HepG2 (cell line): ENCODE results near the gene SPON2. TPM values are rescaled to one million over a fixed set of nuclear protein-coding genes. Genes with fewer than 3 reads are reported as not detected.

ENCODE experiments used
- ATAC-seq: fragments of 200-7000 bp; cut with Tn5 transposase; 3 replicates; pipeline ENCODE4 v1.9.1; 2020; ENCODE audit warnings: mild to moderate bottlenecking, moderate library complexity
- BruUV-seq: library from RNA; stranded (reverse); fragments of 400-500 nt; replicated peaks from 2 replicates; lab custom pipeline; 2021; lab: Mats Ljungman, UMichigan
- CTCF ChIA-PET: fragments of 300-600 bp; formaldehyde crosslinking; extraction: SDS; loops from one replicate; lab custom pipeline; 2021; ENCODE audit warnings: low total read pairs, inconsistent platforms, low intra/inter-chr PET ratio; lab: Yijun Ruan, JAX
- POLR2A ChIA-PET: fragments of 350-600 bp; sonication (Branson Sonifier 250); formaldehyde crosslinking; loops from one replicate; lab custom pipeline; 2020; ENCODE audit warnings: antibody characterized with exemption, inconsistent platforms; lab: Yijun Ruan, JAX
- DNase-seq: peaks from one replicate; pipeline ENCODE4 v3.0.0-alpha.2; 2015; ENCODE audit warnings: low spot score
- FAIRE-seq: peaks from 3 replicates; lab custom pipeline; 2011; peaks lifted over from hg19 to GRCh38; lab: Jason Lieb, UNC
- H2AFZ ChIP-seq: one replicate; pipeline ENCODE4 v1.6.1; 2011; ENCODE audit warnings: low read length, inconsistent platforms
- H3K27ac ChIP-seq: fragments of 300-600 bp; 3 replicates; pipeline ENCODE4 v1.8.0; 2011; ENCODE audit warnings: mixed run types, mild to moderate bottlenecking, mixed read lengths, low read length, inconsistent platforms; ENCODE audit not compliant: insufficient read depth; ENCODE audit errors: extremely low read length
- H3K27me3 ChIP-seq, 2 experiments: fragments of 200-600 bp in 1 of 2; 2 replicates in 1 of 2; 3 replicates in 1 of 2; pipeline versions ENCODE4 v1.6.0 to v1.8.0; 2011; ENCODE audit warnings: low read length in 2 of 2, mild to moderate bottlenecking in 2 of 2, moderate library complexity in 2 of 2, inconsistent platforms in 1 of 2; ENCODE audit not compliant: insufficient read depth in 2 of 2, control insufficient read depth in 1 of 2
- H3K36me3 ChIP-seq, 2 experiments: fragments of 200-600 bp in 1 of 2; replicated peaks in 1 of 2; 2 replicates in 1 of 2; 3 replicates in 1 of 2; pipeline versions ENCODE4 v1.5.1 to v1.8.0; 2011; ENCODE audit warnings: low read length in 2 of 2, inconsistent platforms in 1 of 2; ENCODE audit not compliant: insufficient read depth in 2 of 2, control insufficient read depth in 1 of 2
- H3K4me1 ChIP-seq: 2 replicates; pipeline ENCODE4 v1.5.1; 2012; ENCODE audit warnings: low read length, inconsistent platforms; ENCODE audit not compliant: insufficient read depth
- H3K4me2 ChIP-seq: 2 replicates; pipeline ENCODE4 v1.6.0; 2011; ENCODE audit warnings: low read depth, low read length, inconsistent platforms
- H3K4me3 ChIP-seq, 3 experiments: fragments of 200-600 bp in 1 of 3; sonication (generic), shearing (Covaris generic) in 1 of 3; replicated peaks in 1 of 3; 2 replicates each; pipeline ENCODE4 v1.5.1; 2011 to 2016; ENCODE audit warnings: low read length in 3 of 3, inconsistent platforms in 2 of 3, low read depth in 2 of 3, mild to moderate bottlenecking in 2 of 3, control low read depth in 1 of 3, mixed read lengths in 1 of 3; ENCODE audit not compliant: insufficient read depth in 1 of 3
- H3K79me2 ChIP-seq: one replicate; pipeline ENCODE4 v1.6.1; 2011; ENCODE audit warnings: low read length, inconsistent platforms; ENCODE audit not compliant: insufficient read depth
- H3K9ac ChIP-seq: 2 replicates; pipeline ENCODE4 v1.6.0; 2011; ENCODE audit warnings: mild to moderate bottlenecking, low read depth, low read length, inconsistent platforms; ENCODE audit not compliant: insufficient read depth
- H3K9me3 ChIP-seq: 2 replicates; pipeline ENCODE4 v1.5.1; 2012; ENCODE audit warnings: mild to moderate bottlenecking, low read length
- H4K20me1 ChIP-seq: 2 replicates; pipeline ENCODE4 v1.6.0; 2011; ENCODE audit warnings: inconsistent platforms, mild to moderate bottlenecking, low read length, moderate library complexity; ENCODE audit not compliant: insufficient read depth
- EHMT2 ChIP-seq: fragments of 200-600 bp; sonication (generic); IDR thresholded peaks from 2 replicates; pipeline ENCODE4 v1.7.0; 2017; ENCODE audit warnings: antibody characterized with exemption, low read depth, low read length, borderline replicate concordance
- FOSL2 ChIP-seq: sonication (generic); formaldehyde crosslinking; IDR thresholded peaks from 2 replicates; pipeline ENCODE4 v1.4.0; 2020; ENCODE audit warnings: missing genetic modification reagents
- KDM2A ChIP-seq: sonication (generic); formaldehyde crosslinking; IDR thresholded peaks from 2 replicates; pipeline ENCODE4 v1.4.0; 2020; ENCODE audit warnings: low read depth, missing genetic modification reagents, borderline replicate concordance
- MTF1 ChIP-seq: sonication (generic); formaldehyde crosslinking; IDR thresholded peaks from 2 replicates; pipeline ENCODE4 v1.5.0; 2020; ENCODE audit warnings: missing genetic modification reagents
- MTF2 ChIP-seq: sonication (generic); formaldehyde crosslinking; IDR thresholded peaks from 2 replicates; pipeline ENCODE4 v1.5.0; 2020; ENCODE audit warnings: missing genetic modification reagents, borderline replicate concordance
- SIN3B ChIP-seq: fragments of 150-350 bp; IDR thresholded peaks from 2 replicates; pipeline ENCODE4 v1.6.1; 2014; ENCODE audit warnings: low read length
- STAT5B ChIP-seq: sonication (generic); formaldehyde crosslinking; IDR thresholded peaks from 2 replicates; pipeline ENCODE4 v1.4.0; 2020; ENCODE audit warnings: missing genetic modification reagents
- YEATS2 ChIP-seq: sonication (generic); formaldehyde crosslinking; IDR thresholded peaks from 2 replicates; pipeline ENCODE4 v1.4.0; 2020; ENCODE audit warnings: missing genetic modification reagents, borderline replicate concordance
- ZBTB8A ChIP-seq: sonication (generic); formaldehyde crosslinking; IDR thresholded peaks from 2 replicates; pipeline ENCODE4 v1.4.0; 2020; ENCODE audit warnings: mild to moderate bottlenecking, low read depth, missing genetic modification reagents, borderline replicate concordance
- ZNF260 ChIP-seq: sonication (generic); formaldehyde crosslinking; IDR thresholded peaks from 2 replicates; pipeline ENCODE4 v1.4.0; 2020; ENCODE audit warnings: missing genetic modification reagents, low read depth, mild to moderate bottlenecking, borderline replicate concordance
- ZNF263 ChIP-seq: sonication (generic); formaldehyde crosslinking; IDR thresholded peaks from 2 replicates; pipeline ENCODE4 v1.4.0; 2020; ENCODE audit warnings: missing genetic modification reagents
- ZNF3 ChIP-seq: IDR thresholded peaks from 2 replicates; pipeline ENCODE4 v1.7.0; 2017; ENCODE audit warnings: inconsistent platforms
- ZNF562 ChIP-seq: sonication (generic); formaldehyde crosslinking; IDR thresholded peaks from 2 replicates; pipeline ENCODE4 v1.8.0; 2022; ENCODE audit warnings: missing genetic modification reagents, borderline replicate concordance
- ZNF674 ChIP-seq: sonication (generic); formaldehyde crosslinking; IDR thresholded peaks from 2 replicates; pipeline ENCODE4 v1.5.0; 2020; ENCODE audit warnings: low read depth, mild to moderate bottlenecking, missing genetic modification reagents
- ZNF724P ChIP-seq: sonication (generic); formaldehyde crosslinking; IDR thresholded peaks from 2 replicates; pipeline ENCODE4 v1.8.0; 2022; ENCODE audit warnings: missing genetic modification reagents, borderline replicate concordance
- whole genome bisulfite sequencing: methylation state at CpG from one replicate; pipeline ENCODE4 v1.1.6; 2017; ENCODE audit warnings: low lambda C conversion rate; 5-methylcytosine and 5-hydroxymethylcytosine counted together
- in situ Hi-C: cut with HindIII; loops from 2 replicates; pipeline ENCODE4 v1.10.0; 2017; ENCODE audit warnings: low pct_unique_long_range_greater_than_20kb; ENCODE audit not compliant: extremely low pct_ligation_motif_present
- intact Hi-C: fragments of 100-400 bp; cut with micrococcal nuclease; formaldehyde crosslinking; loops from one replicate; pipeline ENCODE4 v1.10.0; 2022; ENCODE audit not compliant: unreplicated experiment
- polyA plus RNA-seq, 8 experiments: library from polyadenylated mRNA; depleted of rRNA in 3 of 8; stranded (reverse) in 7 of 8; unstranded in 1 of 8; fragments of >200 nt; fragmentation: Illumina TruSeq in 4 of 8; extraction: Trizol in 4 of 8; gene quantifications; 2 replicates each; pipeline versions ENCODE4 v1.2.1 to v1.2.3, GENCODE V29; 2011 to 2016; ENCODE audit warnings: low read depth in 4 of 8, missing spikeins in 1 of 8, mixed read lengths in 1 of 8; ENCODE audit not compliant: insufficient read depth in 1 of 8
- total RNA-seq, 5 experiments: library from RNA; depleted of rRNA; stranded (reverse); fragments of >200 nt; fragmentation: Illumina TruSeq; extraction: Trizol; gene quantifications; 2 replicates each; pipeline ENCODE4 v1.2.3, GENCODE V29; 2016; ENCODE audit warnings: low read depth in 1 of 5
- TF ChIP-seq, protein P1 (sequence below): sonication (generic); formaldehyde crosslinking; IDR thresholded peaks from 2 replicates; pipeline ENCODE4 v1.4.0; 2020; ENCODE audit warnings: low read depth, mild to moderate bottlenecking, missing genetic modification reagents
- TF ChIP-seq, protein P2 (sequence below): sonication (generic); formaldehyde crosslinking; IDR thresholded peaks from 2 replicates; pipeline ENCODE4 v1.4.0; 2020; ENCODE audit warnings: missing genetic modification reagents, low read depth, mild to moderate bottlenecking, borderline replicate concordance
- TF ChIP-seq, protein P3 (sequence below): sonication (generic); formaldehyde crosslinking; IDR thresholded peaks from 2 replicates; pipeline ENCODE4 v1.8.0; 2022; ENCODE audit warnings: missing genetic modification reagents, mild to moderate bottlenecking, inconsistent platforms, borderline replicate concordance
- TF ChIP-seq, protein P4 (sequence below): sonication (generic); formaldehyde crosslinking; IDR thresholded peaks from 2 replicates; pipeline ENCODE4 v1.5.0; 2020; ENCODE audit warnings: mild to moderate bottlenecking, missing genetic modification reagents, borderline replicate concordance

SPON2 gene
- total and polyA plus RNA-seq, 2 of the 13 experiments (the other 11 are each of a cell fraction or from before 2014, with no cell fraction given) = 17.4 to 55.2 TPM

DNA sequence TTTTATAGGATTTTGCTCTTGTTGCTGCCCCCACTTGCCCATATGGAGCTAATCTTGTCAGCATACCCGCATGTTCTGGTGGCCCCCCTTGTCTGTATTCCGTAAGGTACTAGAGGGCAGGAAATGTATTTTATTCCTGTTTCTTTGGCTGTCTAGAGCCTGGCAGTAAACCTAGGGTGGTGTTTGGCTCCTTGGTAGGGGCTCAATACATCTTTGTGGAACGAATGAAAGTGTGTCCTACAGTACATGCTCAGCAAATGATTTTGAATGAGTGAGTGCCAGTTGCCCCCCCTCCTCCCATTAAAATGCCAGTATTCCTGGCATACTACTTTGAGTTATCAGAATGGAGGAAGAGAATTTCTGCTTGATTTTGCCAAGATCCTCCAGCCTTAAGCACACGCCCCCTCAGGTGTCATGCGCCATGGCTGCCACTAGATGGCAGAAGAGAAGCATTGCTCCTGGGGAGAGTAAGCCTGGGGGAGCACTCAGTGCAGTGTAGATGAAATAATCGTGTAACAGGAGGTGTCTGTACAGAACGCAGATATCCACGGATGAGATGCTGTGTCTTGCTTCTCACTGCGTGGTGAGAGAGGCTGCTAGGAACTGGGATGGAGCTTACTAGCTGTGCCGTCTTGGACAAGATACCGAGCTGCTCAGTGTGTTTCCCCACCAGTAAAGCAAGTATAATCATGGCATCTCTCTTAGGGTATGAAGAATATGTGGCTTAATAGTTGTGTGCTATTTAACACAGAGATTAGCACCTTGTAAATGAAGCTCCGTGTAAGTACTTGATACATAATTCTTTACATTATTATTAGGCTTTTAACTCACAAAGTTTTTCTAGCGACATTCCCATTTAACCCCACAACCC lies 41.8 kb downstream of the SPON2 start:
- Histone ChIP-seq H4K20me1 (no peaks in the 10 kb centered on the region), H3K4me2 (no peak overlapping the region), H2AFZ (no peak overlapping the region), H3K4me3 (no peak overlapping the region), H3K27me3 (peaks cover 1 to 9% of the 10 kb centered on the region in 2 experiments; a peak in 1 of 5 replicates), H3K36me3 (no peaks in the 10 kb centered on the region), H3K9me3 (no peaks in the 10 kb centered on the region), H3K4me1 (no peaks in the 10 kb centered on the region), H3K27ac (no peak overlapping the region), H3K9ac (no peak overlapping the region), H3K79me2 (no peaks in the 10 kb centered on the region)
- intact Hi-C loops = loop anchor here (1.0 to 2.0 kb wide), 2 partner anchors 138 to 220 kb away; no protein-coding TSS in a partner anchor
- peak; percentile 88 for FAIRE-seq
- 17% methylated on average over 13 of the region's 13 CpGs for WGBS
- ChIA-PET CTCF (interaction anchor here (1.1 to 2.8 kb wide), 4 partner anchors 138 to 221 kb away, joined by 4 to 25 read pairs (median 6); partner anchors contain the start of gene UVSSA), POLR2A (no interaction called here)
- in situ Hi-C loops = loop anchor here (5.0 kb wide), 2 partner anchors 137 to 222 kb away; no protein-coding TSS in a partner anchor
- BruUV-seq = no TSS peak
- peak; percentile 97 for ATAC-seq
- peak; percentile 56 for DNase-seq
- TF ChIP-seq MTF2 (no peak), ZNF3 (CRISPR knock-in tag) (no peak), SIN3B (no peak), ZNF260 (CRISPR knock-in tag) (no peak), ZNF562 (no peak), ZNF724P (CRISPR knock-in tag) (no peak), ZNF674 (CRISPR knock-in tag) (no peak), ZBTB8A (CRISPR knock-in tag) (no peak), EHMT2 (no peak), ZNF263 (peak; percentile 95), MTF1 (CRISPR knock-in tag) (no peak), FOSL2 (CRISPR knock-in tag) (peak; percentile 40; the same call in 1 of the 2 replicates), STAT5B (no peak), KDM2A (CRISPR knock-in tag) (peak; percentile 37; the same call in 1 of the 2 replicates), YEATS2 (peak; percentile 32; the same call in 1 of the 2 replicates)
- TF ChIP-seq, protein P1, sequence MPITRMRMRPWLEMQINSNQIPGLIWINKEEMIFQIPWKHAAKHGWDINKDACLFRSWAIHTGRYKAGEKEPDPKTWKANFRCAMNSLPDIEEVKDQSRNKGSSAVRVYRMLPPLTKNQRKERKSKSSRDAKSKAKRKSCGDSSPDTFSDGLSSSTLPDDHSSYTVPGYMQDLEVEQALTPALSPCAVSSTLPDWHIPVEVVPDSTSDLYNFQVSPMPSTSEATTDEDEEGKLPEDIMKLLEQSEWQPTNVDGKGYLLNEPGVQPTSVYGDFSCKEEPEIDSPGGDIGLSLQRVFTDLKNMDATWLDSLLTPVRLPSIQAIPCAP = no peak
- TF ChIP-seq, protein P2, sequence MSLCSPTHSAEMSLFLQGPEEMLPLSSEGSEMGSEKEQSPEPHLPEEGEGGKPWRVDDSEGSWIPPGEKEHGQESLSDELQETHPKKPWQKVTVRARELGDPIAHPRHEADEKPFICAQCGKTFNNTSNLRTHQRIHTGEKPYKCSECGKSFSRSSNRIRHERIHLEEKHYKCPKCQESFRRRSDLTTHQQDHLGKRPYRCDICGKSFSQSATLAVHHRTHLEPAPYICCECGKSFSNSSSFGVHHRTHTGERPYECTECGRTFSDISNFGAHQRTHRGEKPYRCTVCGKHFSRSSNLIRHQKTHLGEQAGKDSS = no peak
- TF ChIP-seq, protein P3, sequence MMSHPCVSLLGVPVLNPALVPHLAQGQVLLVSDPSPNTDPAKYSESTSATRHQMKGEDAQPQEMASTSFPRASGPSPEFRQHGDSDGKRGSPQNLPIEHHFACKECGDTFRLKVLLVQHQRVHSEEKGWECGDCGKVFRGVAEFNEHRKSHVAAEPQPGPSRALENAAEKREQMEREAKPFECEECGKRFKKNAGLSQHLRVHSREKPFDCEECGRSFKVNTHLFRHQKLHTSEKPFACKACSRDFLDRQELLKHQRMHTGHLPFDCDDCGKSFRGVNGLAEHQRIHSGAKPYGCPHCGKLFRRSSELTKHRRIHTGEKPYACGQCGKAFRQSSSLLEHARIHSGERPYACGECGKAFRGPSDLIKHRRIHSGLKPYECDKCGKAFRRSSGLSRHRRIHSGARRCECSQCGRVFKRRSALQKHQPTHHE = no peak
- TF ChIP-seq, protein P4, sequence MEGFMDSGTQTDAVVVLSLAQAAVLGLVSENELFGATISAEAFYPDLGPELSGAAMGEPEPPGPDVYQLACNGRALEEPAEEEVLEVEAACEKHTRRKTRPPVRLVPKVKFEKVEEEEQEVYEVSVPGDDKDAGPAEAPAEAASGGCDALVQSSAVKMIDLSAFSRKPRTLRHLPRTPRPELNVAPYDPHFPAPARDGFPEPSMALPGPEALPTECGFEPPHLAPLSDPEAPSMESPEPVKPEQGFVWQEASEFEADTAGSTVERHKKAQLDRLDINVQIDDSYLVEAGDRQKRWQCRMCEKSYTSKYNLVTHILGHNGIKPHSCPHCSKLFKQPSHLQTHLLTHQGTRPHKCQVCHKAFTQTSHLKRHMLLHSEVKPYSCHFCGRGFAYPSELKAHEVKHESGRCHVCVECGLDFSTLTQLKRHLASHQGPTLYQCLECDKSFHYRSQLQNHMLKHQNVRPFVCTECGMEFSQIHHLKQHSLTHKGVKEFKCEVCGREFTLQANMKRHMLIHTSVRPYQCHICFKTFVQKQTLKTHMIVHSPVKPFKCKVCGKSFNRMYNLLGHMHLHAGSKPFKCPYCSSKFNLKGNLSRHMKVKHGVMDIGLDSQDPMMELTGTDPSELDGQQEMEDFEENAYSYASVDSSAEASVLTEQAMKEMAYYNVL (CRISPR knock-in tag) = no peak
